ENCODE data around the gene IFIT5. TPM values are rescaled to one million over a fixed set of nuclear protein-coding genes. Genes with fewer than 3 reads are reported as not detected.

IFIT5 gene
- total RNA-seq, 1 donor from 2014 or later = 5.1 TPM

- no peak for DNase-seq
- H3K9me3 Mint-ChIP-seq (ENCODE audit: unreplicated experiment) = no peaks in the 10 kb centered on the region
- no peak overlapping the region for H3K27ac Mint-ChIP-seq (ENCODE audit: unreplicated experiment)
- peaks cover 6% of the 10 kb centered on the region for H3K4me1 Mint-ChIP-seq (ENCODE audit: low read depth, unreplicated experiment)
- TF ChIP-seq, protein P1, sequence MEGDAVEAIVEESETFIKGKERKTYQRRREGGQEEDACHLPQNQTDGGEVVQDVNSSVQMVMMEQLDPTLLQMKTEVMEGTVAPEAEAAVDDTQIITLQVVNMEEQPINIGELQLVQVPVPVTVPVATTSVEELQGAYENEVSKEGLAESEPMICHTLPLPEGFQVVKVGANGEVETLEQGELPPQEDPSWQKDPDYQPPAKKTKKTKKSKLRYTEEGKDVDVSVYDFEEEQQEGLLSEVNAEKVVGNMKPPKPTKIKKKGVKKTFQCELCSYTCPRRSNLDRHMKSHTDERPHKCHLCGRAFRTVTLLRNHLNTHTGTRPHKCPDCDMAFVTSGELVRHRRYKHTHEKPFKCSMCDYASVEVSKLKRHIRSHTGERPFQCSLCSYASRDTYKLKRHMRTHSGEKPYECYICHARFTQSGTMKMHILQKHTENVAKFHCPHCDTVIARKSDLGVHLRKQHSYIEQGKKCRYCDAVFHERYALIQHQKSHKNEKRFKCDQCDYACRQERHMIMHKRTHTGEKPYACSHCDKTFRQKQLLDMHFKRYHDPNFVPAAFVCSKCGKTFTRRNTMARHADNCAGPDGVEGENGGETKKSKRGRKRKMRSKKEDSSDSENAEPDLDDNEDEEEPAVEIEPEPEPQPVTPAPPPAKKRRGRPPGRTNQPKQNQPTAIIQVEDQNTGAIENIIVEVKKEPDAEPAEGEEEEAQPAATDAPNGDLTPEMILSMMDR (IDR thresholded peaks at IDR 0.05; ENCODE audit: partially characterized antibody, unreplicated experiment) = no peak
- no peaks in the 10 kb centered on the region for H3K36me3 Mint-ChIP-seq (ENCODE audit: unreplicated experiment)
- H3K4me3 Mint-ChIP-seq (ENCODE audit: unreplicated experiment) = no peak overlapping the region
- peaks cover 3% of the 10 kb centered on the region for H3K27me3 Mint-ChIP-seq (ENCODE audit: unreplicated experiment)
Measured at GRCh38 chr10:89463846-89464537, 49.6 kb downstream of the IFIT5 start.

- Mint-ChIP-seq H3K27ac (ENCODE audit: unreplicated experiment) (no peak overlapping the region), H3K4me3 (ENCODE audit: unreplicated experiment) (no peak overlapping the region), H3K27me3 (ENCODE audit: unreplicated experiment) (peaks cover 2% of the 10 kb centered on the region), H3K36me3 (ENCODE audit: unreplicated experiment) (no peaks in the 10 kb centered on the region), H3K4me1 (ENCODE audit: low read depth, unreplicated experiment) (peaks cover 6% of the 10 kb centered on the region), H3K9me3 (ENCODE audit: unreplicated experiment) (no peaks in the 10 kb centered on the region)
- DNase-seq = no peak
- TF ChIP-seq, protein P1 (IDR thresholded peaks at IDR 0.05; ENCODE audit: partially characterized antibody, unreplicated experiment) = no peak
Measured at GRCh38 chr10:89465196-89465595, 50.8 kb downstream of the IFIT5 start.

GRCh38 chr10:89466599-89467035 is 52.2 kb downstream of the IFIT5 start:
- Mint-ChIP-seq H3K27me3 (ENCODE audit: unreplicated experiment) (peaks cover 2% of the 10 kb centered on the region), H3K36me3 (ENCODE audit: unreplicated experiment) (no peaks in the 10 kb centered on the region), H3K4me3 (ENCODE audit: unreplicated experiment) (no peak overlapping the region), H3K4me1 (ENCODE audit: low read depth, unreplicated experiment) (peaks cover 6% of the 10 kb centered on the region), H3K27ac (ENCODE audit: unreplicated experiment) (no peak overlapping the region), H3K9me3 (ENCODE audit: unreplicated experiment) (no peaks in the 10 kb centered on the region)
- no peak for DNase-seq
- TF ChIP-seq, protein P1 (IDR thresholded peaks at IDR 0.05; ENCODE audit: partially characterized antibody, unreplicated experiment) = no peak

- Mint-ChIP-seq H3K4me3 (ENCODE audit: unreplicated experiment) (no peak overlapping the region), H3K9me3 (ENCODE audit: unreplicated experiment) (no peaks in the 10 kb centered on the region), H3K36me3 (ENCODE audit: unreplicated experiment) (no peaks in the 10 kb centered on the region), H3K27ac (ENCODE audit: unreplicated experiment) (no peak overlapping the region), H3K27me3 (ENCODE audit: unreplicated experiment) (peaks cover 2% of the 10 kb centered on the region), H3K4me1 (ENCODE audit: low read depth, unreplicated experiment) (peaks cover 6% of the 10 kb centered on the region)
- TF ChIP-seq, protein P1 (IDR thresholded peaks at IDR 0.05; ENCODE audit: partially characterized antibody, unreplicated experiment) = no peak
- DNase-seq = no peak
Measured at GRCh38 chr10:89468191-89468965, 54.0 kb downstream of the IFIT5 start.

DNA sequence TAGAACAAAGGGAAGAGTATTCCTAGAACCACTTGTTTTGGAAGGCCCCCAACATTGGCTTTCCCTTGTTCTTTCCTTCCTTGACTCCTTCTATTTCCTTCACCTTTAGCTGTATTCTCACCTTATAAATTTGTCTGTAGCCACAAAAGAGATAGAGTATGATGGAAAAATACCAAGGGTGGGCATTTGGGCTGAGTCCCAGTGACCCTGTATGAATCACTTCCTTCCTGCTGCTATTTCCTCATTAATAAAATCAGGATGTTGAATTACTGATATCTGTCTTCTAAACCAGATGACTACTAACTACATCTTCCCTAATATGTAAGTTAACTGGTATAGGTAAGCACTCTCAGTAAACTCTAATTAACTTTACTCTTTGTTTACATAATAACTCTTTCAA is 55.1 kb downstream of the IFIT5 start:
- Mint-ChIP-seq H3K4me3 (ENCODE audit: unreplicated experiment) (no peak overlapping the region), H3K27me3 (ENCODE audit: unreplicated experiment) (peaks cover 2% of the 10 kb centered on the region), H3K9me3 (ENCODE audit: unreplicated experiment) (no peaks in the 10 kb centered on the region), H3K27ac (ENCODE audit: unreplicated experiment) (no peak overlapping the region), H3K36me3 (ENCODE audit: unreplicated experiment) (no peaks in the 10 kb centered on the region), H3K4me1 (ENCODE audit: low read depth, unreplicated experiment) (peaks cover 6% of the 10 kb centered on the region)
- TF ChIP-seq, protein P1 (IDR thresholded peaks at IDR 0.05; ENCODE audit: partially characterized antibody, unreplicated experiment) = no peak
- DNase-seq = no peak

Data from glutamatergic neuron (in vitro differentiated cells).